ENCODE results near the gene MAPRE3.

MAPRE3 gene

GRCh38 chr2:26985807-26986206 lies 15.4 kb downstream of the MAPRE3 start:
- DNase-seq (ENCODE audit: low read depth): no peak

- peak; percentile 28 for DNase-seq (ENCODE audit: low read depth)
These were observed 16.1 kb downstream of the MAPRE3 start for GRCh38 chr2:26986576-26986975.

GRCh38 chr2:26988058-26988860 lies 17.8 kb downstream of the MAPRE3 start:
- peak; percentile 87 for DNase-seq (ENCODE audit: low read depth)

GRCh38 chr2:26989156-26989555 lies 18.7 kb downstream of the MAPRE3 start:
- DNase-seq (ENCODE audit: low read depth): peak; percentile 36

- no peak for DNase-seq (ENCODE audit: low read depth)
These were observed 21.3 kb downstream of the MAPRE3 start for GRCh38 chr2:26991717-26992116.

GRCh38 chr2:26993768-26994167 lies 23.3 kb downstream of the MAPRE3 start:
- DNase-seq (ENCODE audit: low read depth): peak; percentile 12

- no peak for DNase-seq (ENCODE audit: low read depth)
These were observed 24.5 kb downstream of the MAPRE3 start for GRCh38 chr2:26994983-26995382.

- DNase-seq (ENCODE audit: low read depth): no peak
These were observed 27.0 kb downstream of the MAPRE3 start for GRCh38 chr2:26997394-26997793.

GRCh38 chr2:26998323-26998722 lies 27.9 kb downstream of the MAPRE3 start:
- DNase-seq (ENCODE audit: low read depth): no peak

GRCh38 chr2:27000228-27000627 lies 29.8 kb downstream of the MAPRE3 start:
- no peak for DNase-seq (ENCODE audit: low read depth)

GRCh38 chr2:27000995-27001394 lies 30.6 kb downstream of the MAPRE3 start:
- DNase-seq (ENCODE audit: low read depth): no peak

- DNase-seq (ENCODE audit: low read depth): no peak
These were observed 31.5 kb downstream of the MAPRE3 start for GRCh38 chr2:27001950-27002349.

- DNase-seq (ENCODE audit: low read depth): no peak
These were observed 32.6 kb downstream of the MAPRE3 start for GRCh38 chr2:27003007-27003406.

GRCh38 chr2:27003857-27004256 lies 33.4 kb downstream of the MAPRE3 start:
- DNase-seq (ENCODE audit: low read depth): peak; percentile 68

GRCh38 chr2:27006602-27007415 lies 36.4 kb downstream of the MAPRE3 start:
- no peak for DNase-seq (ENCODE audit: low read depth)

GRCh38 chr2:27007416-27008374 lies 37.3 kb downstream of the MAPRE3 start:
- no peak for DNase-seq (ENCODE audit: low read depth)

GRCh38 chr2:27008678-27009077 lies 38.2 kb downstream of the MAPRE3 start:
- DNase-seq (ENCODE audit: low read depth): no peak

GRCh38 chr2:27009083-27009482 lies 38.6 kb downstream of the MAPRE3 start:
- DNase-seq (ENCODE audit: low read depth): no peak

GRCh38 chr2:27009716-27010115 lies 39.3 kb downstream of the MAPRE3 start:
- DNase-seq (ENCODE audit: low read depth): no peak

- no peak for DNase-seq (ENCODE audit: low read depth)
These were observed 39.7 kb downstream of the MAPRE3 start for GRCh38 chr2:27010139-27010538.

GRCh38 chr2:27013738-27014137 lies 43.3 kb downstream of the MAPRE3 start:
- no peak for DNase-seq (ENCODE audit: low read depth)

GRCh38 chr2:27014771-27015433 lies 44.5 kb downstream of the MAPRE3 start:
- no peak for DNase-seq (ENCODE audit: low read depth)

All from iris pigment epithelial cell (primary cell).